Calu3 (cell line): ENCODE results near the gene GLYATL1. TPM values are rescaled to one million over a fixed set of nuclear protein-coding genes. Genes with fewer than 3 reads are reported as not detected.

Experiments used
- BruUV-seq: library from RNA; stranded (reverse); fragments of 400-500 nt; replicated peaks from 2 replicates; lab custom pipeline; 2021; lab: Mats Ljungman, UMichigan
- CTCF ChIA-PET: fragments of 300-600 bp; sonication (Branson Sonifier 250); formaldehyde crosslinking; loops from one replicate; lab custom pipeline; 2022; ENCODE audit warnings: antibody characterized with exemption; lab: Charles Lee
- DNase-seq: peaks from one replicate; pipeline ENCODE4 v3.0.0; 2022
- H3K27ac Mint-ChIP-seq: one replicate; pipeline ENCODE4 v1.8.0; 2022; ENCODE audit warnings: mixed read lengths; ENCODE audit not compliant: unreplicated experiment
- H3K27me3 Mint-ChIP-seq: one replicate; pipeline ENCODE4 v1.8.0; 2022; ENCODE audit warnings: mixed read lengths; ENCODE audit not compliant: unreplicated experiment
- H3K36me3 Mint-ChIP-seq: one replicate; pipeline ENCODE4 v1.8.0; 2022; ENCODE audit warnings: mild to moderate bottlenecking, moderate library complexity, mixed read lengths; ENCODE audit not compliant: insufficient read depth, unreplicated experiment
- H3K4me1 Mint-ChIP-seq: one replicate; pipeline ENCODE4 v1.8.0; 2022; ENCODE audit warnings: mild to moderate bottlenecking, low read depth, mixed read lengths; ENCODE audit not compliant: unreplicated experiment
- H3K4me3 Mint-ChIP-seq: one replicate; pipeline ENCODE4 v1.8.0; 2022; ENCODE audit warnings: mild to moderate bottlenecking, low read depth, moderate library complexity, mixed read lengths; ENCODE audit not compliant: unreplicated experiment
- H3K9me3 Mint-ChIP-seq: one replicate; pipeline ENCODE4 v1.8.0; 2022; ENCODE audit warnings: low read depth, mixed read lengths; ENCODE audit not compliant: unreplicated experiment
- intact Hi-C: fragments of 100-400 bp; cut with micrococcal nuclease; formaldehyde crosslinking; loops from one replicate; pipeline ENCODE4 v1.10.0; 2022; ENCODE audit not compliant: unreplicated experiment
- total RNA-seq: library from RNA; stranded (reverse); gene quantifications from 2 replicates; pipeline ENCODE4 v1.2.3, GENCODE V29; 2022
- TF ChIP-seq, protein P1 (sequence below): fragments of 200-600 bp; IDR thresholded peaks from one replicate; pipeline ENCODE4 v1.8.0; 2022; ENCODE audit warnings: antibody characterized with exemption; ENCODE audit not compliant: unreplicated experiment

GLYATL1 gene
- total RNA-seq, 1 experiment from 2014 or later, result not detected

DNA sequence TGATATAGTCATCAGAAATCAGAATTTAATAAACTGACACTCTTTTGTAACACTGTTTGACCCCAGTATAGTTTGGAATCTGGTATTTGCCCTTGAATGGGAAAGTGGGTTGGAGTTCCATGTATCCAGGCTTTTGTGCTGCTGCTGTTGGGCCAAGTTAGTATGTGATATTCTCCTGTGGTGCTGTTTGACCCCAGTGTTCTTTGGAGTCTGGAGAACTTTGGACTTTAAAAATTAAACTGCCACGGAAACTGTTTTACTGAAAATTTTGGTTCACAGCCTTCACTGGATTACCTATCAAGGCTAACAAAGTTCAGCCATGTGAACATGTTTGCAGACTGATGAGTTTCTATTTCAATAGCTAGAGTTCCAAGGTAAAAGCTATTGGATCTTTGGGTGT is 740 bp downstream of the GLYATL1 start:
- no peak overlapping the region for H3K27ac Mint-ChIP-seq

DNA sequence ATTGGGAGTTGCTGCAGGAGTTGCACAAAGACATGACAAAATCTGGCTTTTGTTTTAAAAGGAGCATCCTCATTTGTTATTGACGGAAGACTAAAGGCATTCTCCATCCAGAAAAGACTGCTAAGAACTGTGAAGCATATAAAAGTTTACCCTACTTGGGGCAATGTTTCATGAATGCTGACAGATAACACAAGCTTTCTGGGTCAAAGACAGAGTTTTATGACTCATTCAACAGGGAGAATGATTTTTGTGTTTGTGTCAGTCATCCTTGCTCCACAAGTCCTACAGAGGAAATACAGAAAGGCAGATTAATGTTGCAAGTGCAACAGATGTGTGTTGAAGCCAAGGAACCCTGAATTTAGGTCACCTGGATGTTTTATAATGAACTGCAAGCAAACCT is 2.5 kb downstream of the GLYATL1 start:
- H3K4me3 Mint-ChIP-seq, result no peak overlapping the region
- TF ChIP-seq, protein P1, sequence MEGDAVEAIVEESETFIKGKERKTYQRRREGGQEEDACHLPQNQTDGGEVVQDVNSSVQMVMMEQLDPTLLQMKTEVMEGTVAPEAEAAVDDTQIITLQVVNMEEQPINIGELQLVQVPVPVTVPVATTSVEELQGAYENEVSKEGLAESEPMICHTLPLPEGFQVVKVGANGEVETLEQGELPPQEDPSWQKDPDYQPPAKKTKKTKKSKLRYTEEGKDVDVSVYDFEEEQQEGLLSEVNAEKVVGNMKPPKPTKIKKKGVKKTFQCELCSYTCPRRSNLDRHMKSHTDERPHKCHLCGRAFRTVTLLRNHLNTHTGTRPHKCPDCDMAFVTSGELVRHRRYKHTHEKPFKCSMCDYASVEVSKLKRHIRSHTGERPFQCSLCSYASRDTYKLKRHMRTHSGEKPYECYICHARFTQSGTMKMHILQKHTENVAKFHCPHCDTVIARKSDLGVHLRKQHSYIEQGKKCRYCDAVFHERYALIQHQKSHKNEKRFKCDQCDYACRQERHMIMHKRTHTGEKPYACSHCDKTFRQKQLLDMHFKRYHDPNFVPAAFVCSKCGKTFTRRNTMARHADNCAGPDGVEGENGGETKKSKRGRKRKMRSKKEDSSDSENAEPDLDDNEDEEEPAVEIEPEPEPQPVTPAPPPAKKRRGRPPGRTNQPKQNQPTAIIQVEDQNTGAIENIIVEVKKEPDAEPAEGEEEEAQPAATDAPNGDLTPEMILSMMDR, result no peak
- H3K27ac Mint-ChIP-seq, result no peak overlapping the region
- peaks cover 19% of the 10 kb centered on the region for H3K27me3 Mint-ChIP-seq
- H3K9me3 Mint-ChIP-seq, result no peaks in the 10 kb centered on the region
- no peaks in the 10 kb centered on the region for H3K4me1 Mint-ChIP-seq
- H3K36me3 Mint-ChIP-seq, result no peaks in the 10 kb centered on the region
- BruUV-seq, result no TSS peak
- no peak for DNase-seq
- CTCF ChIA-PET, result no interaction called here
- intact Hi-C loops, result no loop called here

More for the DNA sequence above, 740 bp downstream of the GLYATL1 start:
- CTCF ChIA-PET, result no interaction called here
- intact Hi-C loops, result no loop called here
- H3K36me3 Mint-ChIP-seq, result no peaks in the 10 kb centered on the region
- TF ChIP-seq, protein P1, result no peak
- H3K4me3 Mint-ChIP-seq, result no peak overlapping the region
- H3K4me1 Mint-ChIP-seq, result no peaks in the 10 kb centered on the region
- peaks cover 19% of the 10 kb centered on the region for H3K27me3 Mint-ChIP-seq
- no peaks in the 10 kb centered on the region for H3K9me3 Mint-ChIP-seq
- BruUV-seq, result no TSS peak
- DNase-seq, result no peak

DNA sequence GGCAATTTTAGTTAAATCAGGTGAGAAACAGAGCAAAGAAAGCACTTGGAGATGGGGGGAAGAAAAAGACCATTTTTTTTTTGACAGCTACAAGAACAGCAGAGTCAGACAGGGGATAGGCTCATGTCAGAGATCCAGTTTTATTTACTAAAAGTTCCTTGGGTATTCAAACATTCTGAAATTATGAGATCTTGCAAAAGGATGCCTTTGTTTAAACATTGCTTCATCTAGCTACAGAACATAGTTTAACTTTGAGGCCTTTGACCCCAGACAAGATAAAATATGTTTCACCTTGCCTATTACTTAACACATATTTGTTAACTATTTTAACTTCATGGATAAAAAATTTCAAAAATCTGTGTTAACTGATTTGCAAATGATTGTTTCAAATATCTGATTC is 6.4 kb downstream of the GLYATL1 start:
- TF ChIP-seq, protein P1, result no peak
- H3K27ac Mint-ChIP-seq, result no peak overlapping the region
- CTCF ChIA-PET, result interaction anchor here (1.1 kb wide), 1 partner anchor 18 kb away, joined by 3 read pairs; no protein-coding TSS in a partner anchor
- no peak for DNase-seq
- H3K27me3 Mint-ChIP-seq, result no peaks in the 10 kb centered on the region
- H3K4me1 Mint-ChIP-seq, result no peaks in the 10 kb centered on the region
- H3K4me3 Mint-ChIP-seq, result no peak overlapping the region
- H3K9me3 Mint-ChIP-seq, result peaks cover 3% of the 10 kb centered on the region
- intact Hi-C loops, result no loop called here
- no TSS peak for BruUV-seq
- no peaks in the 10 kb centered on the region for H3K36me3 Mint-ChIP-seq

GRCh38 chr11:58949184-58949583 is 9.9 kb downstream of the GLYATL1 start:
- H3K27ac Mint-ChIP-seq, result no peak overlapping the region
- no peaks in the 10 kb centered on the region for H3K36me3 Mint-ChIP-seq
- BruUV-seq, result no TSS peak
- TF ChIP-seq, protein P1, result no peak
- H3K9me3 Mint-ChIP-seq, result peaks cover 3% of the 10 kb centered on the region
- CTCF ChIA-PET, result no interaction called here
- DNase-seq, result no peak
- H3K4me3 Mint-ChIP-seq, result no peak overlapping the region
- H3K4me1 Mint-ChIP-seq, result no peaks in the 10 kb centered on the region
- intact Hi-C loops, result no loop called here
- peaks cover 6% of the 10 kb centered on the region for H3K27me3 Mint-ChIP-seq
